K562 (cell line): ENCODE data around the gene WNT11. TPM values are rescaled to one million over a fixed set of nuclear protein-coding genes. Genes with fewer than 3 reads are reported as not detected.

Source experiments
- CBFA2T3 ChIP-seq: fragments of 450-650 bp; IDR thresholded peaks from 2 replicates; pipeline ENCODE4 v1.6.1; 2017
- CBX3 ChIP-seq, 2 experiments: IDR thresholded peaks; 1 replicate in 1 of 2; 2 replicates in 1 of 2; pipeline ENCODE4 v1.6.1; 2012; ENCODE audit warnings: inconsistent platforms in 2 of 2, low read length in 2 of 2, borderline replicate concordance in 1 of 2, control low read depth in 1 of 2
- MYNN ChIP-seq, 2 experiments: sonication (generic); formaldehyde crosslinking in 1 of 2; IDR thresholded peaks; 2 replicates each; pipeline versions ENCODE4 v1.5.0 to v1.6.1; 2016 to 2020; ENCODE audit warnings: antibody characterized with exemption in 1 of 2, missing genetic modification reagents in 1 of 2
- PREB ChIP-seq: sonication (generic); formaldehyde crosslinking; IDR thresholded peaks from 2 replicates; pipeline ENCODE4 v1.8.1; 2023; ENCODE audit warnings: mild to moderate bottlenecking, missing genetic modification reagents
- RBM17 ChIP-seq: fragments of 200-400 bp; formaldehyde crosslinking; IDR thresholded peaks from 2 replicates; pipeline ENCODE4 v1.6.1; 2017; ENCODE audit warnings: low read depth, mild to moderate bottlenecking, low read length, borderline replicate concordance
- SETDB1 ChIP-seq: IDR thresholded peaks from one replicate; pipeline ENCODE4 v1.6.1; 2012; ENCODE audit warnings: low read length, control low read depth, inconsistent platforms
- SLC30A9 ChIP-seq: fragments of 250-450 bp; sonication (Bioruptor Pico); IDR thresholded peaks from 2 replicates; pipeline ENCODE4 v1.8.0; 2022; ENCODE audit warnings: mild to moderate bottlenecking, moderate library complexity
- SRF ChIP-seq, 2 experiments: fragments of 250-450, 450-650 bp in 1 of 2; sonication (Bioruptor Pico) in 1 of 2; sonication (generic) in 1 of 2; formaldehyde crosslinking; IDR thresholded peaks; 2 replicates each; pipeline versions ENCODE4 v1.5.0 to v1.5.1; 2020 to 2022; ENCODE audit warnings: mild to moderate bottlenecking in 1 of 2, missing genetic modification reagents in 1 of 2
- STAT5B ChIP-seq: fragments of 250-450 bp; sonication (Bioruptor Pico); IDR thresholded peaks from 2 replicates; pipeline ENCODE4 v1.8.0; 2021; ENCODE audit warnings: mild to moderate bottlenecking, inconsistent platforms
- TAF15 ChIP-seq: fragments of 200-400 bp; formaldehyde crosslinking; IDR thresholded peaks from 2 replicates; pipeline ENCODE4 v1.6.1; 2017; ENCODE audit warnings: mild to moderate bottlenecking, low read depth, low read length, moderate library complexity
- ZBTB7A ChIP-seq: IDR thresholded peaks from 2 replicates; pipeline ENCODE4 v1.6.1; 2011; ENCODE audit warnings: low read depth, mild to moderate bottlenecking, low read length, moderate library complexity, borderline replicate concordance; ENCODE audit not compliant: control insufficient read depth
- ZNF766 ChIP-seq: fragments of 200-800 bp; sonication (Bioruptor generic); conservative IDR thresholded peaks from 2 replicates; pipeline ENCODE4 v1.6.1; 2016; ENCODE audit warnings: missing genetic modification characterization, missing compliant biosample characterization
- polyA plus RNA-seq, 8 experiments: library from polyadenylated mRNA; depleted of rRNA in 4 of 8; stranded (reverse) in 5 of 8; unstranded in 3 of 8; fragments of >200 nt; fragmentation: Nextera tagmentation in 2 of 8; fragmentation: Illumina TruSeq in 1 of 8; extraction: Ambion mirVana in 2 of 8; extraction: Trizol in 1 of 8; gene quantifications; 2 replicates each; pipeline versions ENCODE4 v1.2.1 to v1.2.3, GENCODE V29; 2011 to 2014; ENCODE audit warnings: inconsistent platforms in 1 of 8, missing spikeins in 1 of 8
- total RNA-seq, 7 experiments: library from RNA; depleted of rRNA in 6 of 7; stranded (reverse); fragments of >200 nt in 6 of 7; fragmentation: Illumina TruSeq in 2 of 7; extraction: Trizol in 2 of 7; gene quantifications; 2 replicates each; pipeline versions ENCODE4 v1.2.1 to v1.2.3, GENCODE V29; 2011 to 2021; ENCODE audit warnings: low replicate concordance in 1 of 7
- TF ChIP-seq, protein P1 (sequence below): sonication (generic); formaldehyde crosslinking; IDR thresholded peaks from 2 replicates; pipeline ENCODE4 v1.8.0; 2022; ENCODE audit warnings: missing genetic modification reagents, mild to moderate bottlenecking, moderate library complexity, borderline replicate concordance

The WNT11 gene
- total and polyA plus RNA-seq, 9 of the 15 experiments (the other 6 are each of a cell fraction or from before 2014, with no cell fraction given), result 0.03 to 0.20 (median 0.09) TPM; not detected in 4

GRCh38 chr11:76167590-76167989, 38.7 kb downstream of the WNT11 start (continued):
- no peak for TF ChIP-seq RBM17
- 0 out of 2 replicates have a peak, but pooled peaks have one; percentile 36 for TF ChIP-seq ZBTB7A
- peak; percentile 13; the same call in 1 of the 2 replicates for TF ChIP-seq CBFA2T3
- no peak for TF ChIP-seq SRF (CRISPR knock-in tag; IDR thresholded peaks at IDR 0.05)
- TF ChIP-seq PREB (CRISPR knock-in tag), result no peak
- TF ChIP-seq ZNF766 (CRISPR knock-in tag), result no peak
- no peak for TF ChIP-seq CBX3 (IDR thresholded peaks at IDR 0.05; ENCODE audit: borderline replicate concordance in 1 of 2, low read length in 2 of 2)
- TF ChIP-seq, protein P1, sequence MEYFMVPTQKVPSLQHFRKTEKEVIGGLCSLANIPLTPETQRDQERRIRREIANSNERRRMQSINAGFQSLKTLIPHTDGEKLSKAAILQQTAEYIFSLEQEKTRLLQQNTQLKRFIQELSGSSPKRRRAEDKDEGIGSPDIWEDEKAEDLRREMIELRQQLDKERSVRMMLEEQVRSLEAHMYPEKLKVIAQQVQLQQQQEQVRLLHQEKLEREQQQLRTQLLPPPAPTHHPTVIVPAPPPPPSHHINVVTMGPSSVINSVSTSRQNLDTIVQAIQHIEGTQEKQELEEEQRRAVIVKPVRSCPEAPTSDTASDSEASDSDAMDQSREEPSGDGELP (CRISPR knock-in tag), result peak; percentile 30; the same call in 1 of the 2 replicates
- no peak for TF ChIP-seq STAT5B (CRISPR knock-in tag)
- TF ChIP-seq SETDB1, result no peak
- TF ChIP-seq TAF15, result no peak
- no peak for TF ChIP-seq MYNN (IDR thresholded peaks at IDR 0.05)
- TF ChIP-seq MYNN (CRISPR knock-in tag; IDR thresholded peaks at IDR 0.05), result no peak
- no peak for TF ChIP-seq SLC30A9
